GM12872 (cell line): ENCODE measurements around the gene TBCA.

ENCODE experiments used
- CTCF ChIP-seq: IDR thresholded peaks from 3 replicates; pipeline ENCODE4 v1.5.1; 2011; ENCODE audit warnings: low read depth, mild to moderate bottlenecking, low read length, moderate library complexity; ENCODE audit not compliant: insufficient read depth

The TBCA gene

DNA sequence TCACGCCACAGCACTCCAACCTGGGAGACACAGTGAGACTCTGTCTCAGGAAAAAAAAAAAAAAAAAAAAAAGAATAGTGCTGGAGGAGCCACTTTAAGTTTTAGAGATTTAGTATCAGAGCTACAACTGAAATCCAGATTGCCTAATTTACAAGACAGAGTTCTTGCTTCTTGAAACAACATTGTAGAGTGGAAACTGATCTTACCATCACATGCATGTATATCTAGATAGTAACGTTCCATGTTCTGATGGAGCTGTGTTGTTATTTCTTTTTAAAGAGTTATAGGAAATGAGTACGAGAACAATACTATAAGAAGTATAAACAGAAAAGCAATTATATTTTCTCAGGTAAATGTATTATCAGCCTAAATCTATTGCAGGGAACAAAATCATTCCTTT, 48.9 kb downstream of the TBCA start:
- TF ChIP-seq CTCF: no peak

DNA sequence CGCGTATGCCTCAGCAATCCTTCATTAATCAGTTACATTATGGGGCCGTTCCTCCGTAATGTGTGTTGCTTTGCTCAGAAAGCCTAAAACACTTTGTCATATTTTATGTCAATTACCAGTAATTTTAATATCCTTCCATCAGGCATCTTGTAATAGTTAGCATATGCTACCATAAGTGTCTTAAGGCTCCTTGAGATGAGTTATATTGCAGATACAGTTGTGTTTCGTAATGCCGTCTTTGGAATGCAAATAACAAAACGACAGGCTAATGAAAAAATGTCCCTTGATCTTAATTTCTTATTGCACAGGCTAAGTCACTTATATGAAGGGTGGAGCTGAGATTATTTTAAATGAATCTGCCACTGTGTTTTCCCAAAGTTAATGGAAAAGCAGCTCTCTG, 50.5 kb downstream of the TBCA start:
- no peak for TF ChIP-seq CTCF

DNA sequence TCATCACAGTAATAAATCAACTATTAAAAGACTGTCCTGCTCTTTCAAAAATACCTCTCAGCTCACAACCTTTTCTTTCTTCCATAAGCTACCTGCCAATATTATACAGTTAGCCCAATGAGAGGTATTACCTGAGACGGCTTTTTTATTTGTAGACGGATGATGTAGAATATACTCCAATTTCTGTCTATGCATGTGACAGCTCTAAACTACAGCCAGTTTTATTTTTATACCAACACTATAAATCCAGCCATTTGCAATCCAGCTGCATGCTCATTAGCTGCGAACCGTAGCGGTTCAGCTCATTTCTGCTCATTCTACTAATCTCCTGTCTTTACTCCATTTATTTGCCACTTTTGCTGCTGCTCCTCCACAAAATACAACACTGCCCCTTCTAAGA, 51.2 kb downstream of the TBCA start:
- TF ChIP-seq CTCF: no peak

DNA sequence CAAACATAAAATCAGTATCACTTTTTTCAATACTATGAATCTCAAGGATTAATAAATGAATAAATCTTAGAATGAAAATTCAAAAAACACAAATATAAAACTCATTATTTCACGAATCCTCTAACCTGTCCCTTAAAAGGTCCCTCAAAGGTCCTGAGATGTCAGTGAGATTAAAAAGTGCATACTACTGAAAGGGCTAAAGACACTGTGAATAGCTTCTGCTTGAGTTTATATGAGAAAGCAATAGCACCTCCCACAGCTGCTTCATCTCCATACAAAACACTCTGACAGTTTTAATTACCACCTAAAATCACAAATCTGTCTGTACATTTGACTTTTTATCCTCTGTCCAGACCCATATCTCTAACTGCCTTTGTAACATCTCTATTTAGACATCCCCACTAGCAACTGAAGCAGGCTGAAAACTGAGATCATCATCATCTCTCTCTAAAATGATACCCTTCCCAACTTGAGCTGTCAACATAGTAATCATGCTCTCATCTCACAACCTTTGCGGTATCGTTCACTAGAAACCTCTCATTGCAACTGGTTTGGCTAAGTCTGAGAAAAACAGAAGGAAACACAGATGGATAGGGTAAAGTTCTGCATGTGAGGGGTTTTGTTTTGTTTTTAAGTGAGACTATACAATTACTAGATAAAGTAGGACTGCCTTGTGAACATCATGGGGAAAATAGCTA, 56.3 kb downstream of the TBCA start:
- no peak for TF ChIP-seq CTCF

DNA sequence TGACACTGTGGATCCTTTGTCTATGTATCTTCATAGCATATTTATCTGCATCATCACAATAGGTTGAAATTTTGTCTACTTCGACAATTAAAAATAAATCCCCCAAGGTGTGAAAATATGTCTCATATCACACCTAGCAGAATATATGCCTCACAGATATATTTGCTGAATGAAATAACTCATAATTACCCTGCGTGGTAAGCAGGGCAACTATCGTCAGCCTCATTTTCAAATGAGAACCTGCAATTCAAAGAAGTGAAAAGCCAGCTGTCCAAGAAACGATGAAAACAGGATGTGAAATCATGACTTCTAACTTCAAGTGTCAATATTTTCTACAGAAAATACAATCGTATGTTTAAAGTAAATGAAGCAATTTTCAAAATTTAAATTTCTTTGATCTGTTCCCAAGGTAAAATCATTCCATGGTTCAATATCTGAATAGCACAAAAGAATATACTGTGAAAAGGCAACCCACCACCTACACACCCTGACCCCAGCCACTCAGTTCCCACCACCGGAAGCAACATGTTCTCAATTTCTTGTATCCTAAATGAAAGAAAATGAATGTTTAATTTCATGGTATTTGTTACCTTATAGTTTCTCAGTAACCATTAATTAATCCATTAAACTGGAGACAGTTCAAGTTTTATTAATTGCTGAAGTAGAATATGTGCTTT, 57.1 kb downstream of the TBCA start:
- TF ChIP-seq CTCF: no peak

GRCh38 chr5:77709993-77710685, 66.0 kb downstream of the TBCA start:
- no peak for TF ChIP-seq CTCF

DNA sequence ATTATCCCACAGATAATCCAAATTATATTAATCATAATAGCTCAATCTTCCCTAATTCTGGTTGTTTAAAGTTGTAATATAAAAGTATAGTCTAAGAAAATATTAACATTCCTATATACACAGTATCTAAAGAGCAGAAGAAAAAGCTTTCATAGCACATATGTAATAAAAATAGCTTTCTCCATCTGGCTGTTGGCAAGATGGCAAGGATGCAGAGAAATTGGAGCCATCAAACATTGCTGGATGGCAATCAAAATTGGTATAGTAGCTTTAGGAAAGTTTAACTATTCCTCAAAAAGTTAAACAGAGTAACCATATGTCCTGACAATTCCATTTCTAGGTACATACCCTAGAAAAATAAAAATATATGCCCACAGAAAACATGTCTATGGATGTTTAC, 66.8 kb downstream of the TBCA start:
- no peak for TF ChIP-seq CTCF
